HEK293 (cell line): ENCODE measurements around the gene C1QL2.

Source experiments
- CTCF ChIA-PET: fragments of 350-600 bp; formaldehyde crosslinking; extraction: SDS; loops from one replicate; lab custom pipeline; 2021; ENCODE audit warnings: antibody characterized with exemption; lab: Yijun Ruan, JAX
- POLR2A ChIA-PET: fragments of 300-600 bp; formaldehyde crosslinking; extraction: SDS; loops from one replicate; lab custom pipeline; 2020; ENCODE audit warnings: antibody characterized with exemption, inconsistent platforms; lab: Yijun Ruan, JAX
- H3K27ac ChIP-seq: fragments of 200-500 bp; sonication (Bioruptor generic); 2 replicates; pipeline ENCODE4 v1.5.1; 2014; ENCODE audit warnings: low read depth, low read length, control low read depth, inconsistent platforms; ENCODE audit errors: extremely low read depth
- H3K36me3 ChIP-seq, 2 experiments: fragments of 200-500 bp in 1 of 2; sonication (Bioruptor generic) in 1 of 2; 1 replicate in 1 of 2; 2 replicates in 1 of 2; pipeline ENCODE4 v1.5.1; 2014 to 2017; ENCODE audit warnings: inconsistent platforms in 2 of 2, low read length in 2 of 2; ENCODE audit not compliant: control insufficient read depth in 2 of 2, insufficient read depth in 1 of 2
- H3K4me1 ChIP-seq: fragments of 200-500 bp; sonication (Bioruptor generic); 2 replicates; pipeline ENCODE4 v1.5.1; 2014; ENCODE audit warnings: mild to moderate bottlenecking, low read length, inconsistent platforms; ENCODE audit not compliant: control insufficient read depth, insufficient read depth
- H3K4me3 ChIP-seq: 2 replicates; pipeline ENCODE4 v1.5.1; 2011; ENCODE audit warnings: low read depth, mild to moderate bottlenecking, control low read depth, low read length, moderate library complexity
- H3K9me3 ChIP-seq: fragments of 200-500 bp; sonication (Bioruptor generic); 2 replicates; pipeline ENCODE4 v1.5.1; 2014; ENCODE audit warnings: low read depth, low read length, inconsistent platforms; ENCODE audit not compliant: control insufficient read depth, insufficient read depth
- AEBP2 ChIP-seq: fragments of 450-650 bp; formaldehyde crosslinking; IDR thresholded peaks from 2 replicates; pipeline ENCODE4 v1.5.1; 2016; ENCODE audit warnings: missing biosample characterization, missing genetic modification characterization, borderline replicate concordance
- FEZF1 ChIP-seq: fragments of 450-650 bp; formaldehyde crosslinking; IDR thresholded peaks from 2 replicates; pipeline ENCODE4 v1.5.1; 2016; ENCODE audit warnings: missing biosample characterization, missing genetic modification characterization
- GLIS2 ChIP-seq: fragments of 450-650 bp; formaldehyde crosslinking; IDR thresholded peaks from 2 replicates; pipeline ENCODE4 v1.5.1; 2016; ENCODE audit warnings: missing biosample characterization, missing genetic modification characterization
- REST ChIP-seq: fragments of 450-650 bp; formaldehyde crosslinking; IDR thresholded peaks from 2 replicates; pipeline ENCODE4 v1.5.1; 2016; ENCODE audit warnings: missing biosample characterization, missing genetic modification characterization
- YY1 ChIP-seq: fragments of 450-650 bp; formaldehyde crosslinking; IDR thresholded peaks from 2 replicates; pipeline ENCODE4 v1.5.1; 2018; ENCODE audit warnings: missing biosample characterization, missing genetic modification characterization
- ZBTB10 ChIP-seq: fragments of 450-650 bp; formaldehyde crosslinking; IDR thresholded peaks from 2 replicates; pipeline ENCODE4 v1.5.1; 2016; ENCODE audit warnings: missing biosample characterization, missing genetic modification characterization
- ZBTB17 ChIP-seq: fragments of 450-650 bp; formaldehyde crosslinking; IDR thresholded peaks from 2 replicates; pipeline ENCODE4 v1.5.1; 2016; ENCODE audit warnings: missing biosample characterization, missing genetic modification characterization
- ZFP37 ChIP-seq: fragments of 450-650 bp; formaldehyde crosslinking; IDR thresholded peaks from 2 replicates; pipeline ENCODE4 v1.5.1; 2016; ENCODE audit warnings: missing biosample characterization, missing genetic modification characterization
- ZNF114 ChIP-seq: fragments of 450-650 bp; formaldehyde crosslinking; IDR thresholded peaks from 2 replicates; pipeline ENCODE4 v1.5.0; 2017; ENCODE audit warnings: missing biosample characterization, missing genetic modification characterization
- ZNF121 ChIP-seq: fragments of 450-650 bp; formaldehyde crosslinking; IDR thresholded peaks from 2 replicates; pipeline ENCODE4 v1.5.1; 2016; ENCODE audit warnings: missing biosample characterization, missing genetic modification characterization
- ZNF292 ChIP-seq: fragments of 450-650 bp; formaldehyde crosslinking; IDR thresholded peaks from 2 replicates; pipeline ENCODE4 v1.5.1; 2016; ENCODE audit warnings: low read depth, missing biosample characterization, missing genetic modification characterization, borderline replicate concordance
- ZNF324 ChIP-seq: fragments of 450-650 bp; formaldehyde crosslinking; IDR thresholded peaks from 2 replicates; pipeline ENCODE4 v1.5.1; 2016; ENCODE audit warnings: missing biosample characterization, missing genetic modification characterization
- ZNF366 ChIP-seq: fragments of 450-650 bp; formaldehyde crosslinking; conservative IDR thresholded peaks from 2 replicates; pipeline ENCODE4 v1.5.1; 2016; ENCODE audit warnings: missing biosample characterization, missing genetic modification characterization
- ZNF449 ChIP-seq: fragments of 450-650 bp; formaldehyde crosslinking; IDR thresholded peaks from 2 replicates; pipeline ENCODE4 v1.5.1; 2017; ENCODE audit warnings: missing biosample characterization, mild to moderate bottlenecking, missing genetic modification characterization, moderate library complexity
- ZNF558 ChIP-seq: fragments of 450-650 bp; formaldehyde crosslinking; IDR thresholded peaks from 2 replicates; pipeline ENCODE4 v1.5.1; 2016; ENCODE audit warnings: missing biosample characterization, missing genetic modification characterization
- ZNF571 ChIP-seq: fragments of 450-650 bp; formaldehyde crosslinking; IDR thresholded peaks from 2 replicates; pipeline ENCODE4 v1.5.0; 2017; ENCODE audit warnings: missing biosample characterization, missing genetic modification characterization
- ZNF626 ChIP-seq: fragments of 450-650 bp; sonication (Bioruptor Pico); formaldehyde crosslinking; IDR thresholded peaks from 2 replicates; pipeline ENCODE4 v1.5.1; 2018; ENCODE audit warnings: missing biosample characterization, missing genetic modification characterization, inconsistent platforms
- ZNF776 ChIP-seq: fragments of 450-650 bp; formaldehyde crosslinking; IDR thresholded peaks from 2 replicates; pipeline ENCODE4 v1.5.0; 2017; ENCODE audit warnings: missing biosample characterization, missing genetic modification characterization, borderline replicate concordance
- ZSCAN4 ChIP-seq: fragments of 450-650 bp; formaldehyde crosslinking; IDR thresholded peaks from 2 replicates; pipeline ENCODE4 v1.5.1; 2017; ENCODE audit warnings: missing biosample characterization, missing genetic modification characterization

Gene C1QL2

GRCh38 chr2:119156891-119157773 lies 1.4 kb downstream of the C1QL2 start:
- Histone ChIP-seq H3K27ac (no peak overlapping the region), H3K9me3 (no peaks in the 10 kb centered on the region), H3K4me1 (no peaks in the 10 kb centered on the region), H3K4me3 (no peak overlapping the region), H3K36me3 (no peaks in the 10 kb centered on the region)
- TF ChIP-seq YY1 (tag by site-specific recombination): no peak
- TF ChIP-seq ZNF121 (tag by site-specific recombination): no peak
- TF ChIP-seq AEBP2 (tag by site-specific recombination): no peak
- no peak for TF ChIP-seq ZNF776 (tag by site-specific recombination)
- TF ChIP-seq ZNF571 (tag by site-specific recombination): no peak
- TF ChIP-seq ZFP37 (tag by site-specific recombination): no peak
- no peak for TF ChIP-seq ZSCAN4 (tag by site-specific recombination)
- TF ChIP-seq ZNF626 (tag by site-specific recombination): no peak
- no peak for TF ChIP-seq ZBTB10
- TF ChIP-seq ZNF292 (tag by site-specific recombination): no peak
- TF ChIP-seq FEZF1 (tag by site-specific recombination): no peak
- TF ChIP-seq ZNF324 (tag by site-specific recombination): no peak
- TF ChIP-seq ZBTB17 (tag by site-specific recombination): no peak
- no peak for TF ChIP-seq REST (tag by site-specific recombination)
- TF ChIP-seq ZNF558 (tag by site-specific recombination): no peak
- TF ChIP-seq GLIS2: no peak
- no peak for TF ChIP-seq ZNF449 (tag by site-specific recombination)
- TF ChIP-seq ZNF366 (tag by site-specific recombination): no peak
- no peak for TF ChIP-seq ZNF114 (tag by site-specific recombination)
- ChIA-PET POLR2A (no interaction called here), CTCF (no interaction called here)
